PC-9 (cell line): ENCODE data around the gene ANKRD6. TPM values are rescaled to one million over a fixed set of nuclear protein-coding genes. Genes with fewer than 3 reads are reported as not detected.

Source experiments
- BruUV-seq: library from RNA; stranded (reverse); fragments of 400-500 nt; replicated peaks from 2 replicates; lab custom pipeline; 2021; lab: Mats Ljungman, UMichigan
- CTCF ChIA-PET: fragments of 300-600 bp; sonication (Branson Sonifier 250); formaldehyde crosslinking; loops from one replicate; lab custom pipeline; 2022; ENCODE audit warnings: antibody characterized with exemption; lab: Charles Lee
- POLR2A ChIA-PET: fragments of 300-600 bp; sonication (Branson Sonifier 250); formaldehyde crosslinking; loops from one replicate; lab custom pipeline; 2022; ENCODE audit warnings: antibody characterized with exemption; ENCODE audit not compliant: unreplicated experiment; lab: Charles Lee
- DNase-seq, 2 experiments: peaks; one replicate each; pipeline versions ENCODE4 v3.0.0 to v3.0.0-alpha.2; 2015 to 2022; ENCODE audit warnings: mixed read lengths in 1 of 2
- H2AFZ ChIP-seq: fragments of 200-600 bp; sonication (generic); 2 replicates; pipeline ENCODE4 v1.8.1; 2017; ENCODE audit warnings: antibody characterized with exemption
- H3F3A ChIP-seq: fragments of 200-600 bp; sonication (generic); 2 replicates; pipeline ENCODE4 v1.8.1; 2017; ENCODE audit warnings: antibody characterized with exemption, mild to moderate bottlenecking, low read depth; ENCODE audit not compliant: insufficient read depth
- H3K27ac ChIP-seq: fragments of 200-600 bp; sonication (generic); 2 replicates; pipeline ENCODE4 v1.6.1; 2016; ENCODE audit warnings: mixed run types
- H3K27me3 ChIP-seq: fragments of 200-600 bp; sonication (generic); 2 replicates; pipeline ENCODE4 v1.6.1; 2016; ENCODE audit warnings: low read depth, mixed run types; ENCODE audit not compliant: insufficient read depth
- H3K36me3 ChIP-seq: fragments of 200-600 bp; sonication (generic); 2 replicates; pipeline ENCODE4 v1.6.1; 2016; ENCODE audit warnings: low read depth, mixed run types
- H3K4me1 ChIP-seq: fragments of 200-600 bp; sonication (generic); replicated peaks from 2 replicates; pipeline ENCODE4 v1.6.1; 2016; ENCODE audit warnings: mixed run types; ENCODE audit not compliant: insufficient read depth
- H3K4me2 ChIP-seq: fragments of 200-600 bp; sonication (generic); 2 replicates; pipeline ENCODE4 v1.6.1; 2017; ENCODE audit warnings: mixed run types
- H3K4me3 ChIP-seq: fragments of 200-600 bp; sonication (generic); 2 replicates; pipeline ENCODE4 v1.6.1; 2016; ENCODE audit warnings: mixed run types
- H3K79me2 ChIP-seq: fragments of 200-600 bp; sonication (generic); 2 replicates; pipeline ENCODE4 v1.6.1; 2017; ENCODE audit warnings: low read depth, mixed run types
- H3K9me2 ChIP-seq: fragments of 200-600 bp; sonication (generic); 2 replicates; pipeline ENCODE4 v1.8.1; 2017; ENCODE audit warnings: mild to moderate bottlenecking; ENCODE audit not compliant: insufficient read depth
- H3K9me3 ChIP-seq: fragments of 200-600 bp; sonication (generic); 2 replicates; pipeline ENCODE4 v1.8.1; 2016; ENCODE audit warnings: low read depth; ENCODE audit not compliant: insufficient read depth
- H4K20me1 ChIP-seq: fragments of 200-600 bp; sonication (generic); 2 replicates; pipeline ENCODE4 v1.8.1; 2017; ENCODE audit not compliant: insufficient read depth
- CTCF ChIP-seq: fragments of 200-600 bp; sonication (generic); conservative IDR thresholded peaks from 2 replicates; pipeline ENCODE4 v1.6.1; 2017; ENCODE audit warnings: mixed run types, antibody characterized with exemption, mild to moderate bottlenecking, moderate library complexity
- EZH2 ChIP-seq: fragments of 200-600 bp; sonication (generic); IDR thresholded peaks from 2 replicates; pipeline ENCODE4 v1.8.0; 2017; ENCODE audit warnings: antibody characterized with exemption, low read depth
- intact Hi-C: fragments of 100-400 bp; cut with micrococcal nuclease; formaldehyde crosslinking; loops from one replicate; pipeline ENCODE4 v1.10.0; 2022; ENCODE audit not compliant: unreplicated experiment
- total RNA-seq: library from RNA; stranded (reverse); gene quantifications from 2 replicates; pipeline ENCODE4 v1.2.3, GENCODE V29; 2021

Gene ANKRD6
- total RNA-seq, 1 experiment from 2014 or later: 1.8 TPM

- no peak overlapping the region for H3K27ac ChIP-seq
- intact Hi-C loops: no loop called here
- no peaks in the 10 kb centered on the region for H3K27me3 ChIP-seq
- H3K79me2 ChIP-seq: no peaks in the 10 kb centered on the region
- BruUV-seq: no TSS peak
- TF ChIP-seq EZH2 (no peak), CTCF (no peak)
- H3K4me1 ChIP-seq: no peaks in the 10 kb centered on the region
- no peaks in the 10 kb centered on the region for H3K9me2 ChIP-seq
- H3K36me3 ChIP-seq: no peaks in the 10 kb centered on the region
- H3K4me2 ChIP-seq: no peak overlapping the region
- no peaks in the 10 kb centered on the region for H4K20me1 ChIP-seq
- H3K4me3 ChIP-seq: no peak overlapping the region
- POLR2A ChIA-PET: interaction anchor here (0.5 kb wide), 1 partner anchor 265 kb away, joined by 9 read pairs; no protein-coding TSS in a partner anchor
- no peaks in the 10 kb centered on the region for H3K9me3 ChIP-seq
- no peaks in the 10 kb centered on the region for H3F3A ChIP-seq
- no peak overlapping the region for H2AFZ ChIP-seq
- no peak for DNase-seq
- CTCF ChIA-PET: no interaction called here
These were observed 134.1 kb downstream of the ANKRD6 start for GRCh38 chr6:89566930-89567629.

GRCh38 chr6:89567630-89568390, 134.9 kb downstream of the ANKRD6 start:
- no peaks in the 10 kb centered on the region for H3K36me3 ChIP-seq
- no peak for DNase-seq
- no peaks in the 10 kb centered on the region for H4K20me1 ChIP-seq
- H3F3A ChIP-seq: no peaks in the 10 kb centered on the region
- CTCF ChIA-PET: no interaction called here
- no peaks in the 10 kb centered on the region for H3K79me2 ChIP-seq
- POLR2A ChIA-PET: interaction anchor here (0.5 kb wide), 1 partner anchor 264 kb away, joined by 9 read pairs; no protein-coding TSS in a partner anchor
- no peak overlapping the region for H3K4me2 ChIP-seq
- no peak overlapping the region for H3K27ac ChIP-seq
- no peaks in the 10 kb centered on the region for H3K4me1 ChIP-seq
- no peaks in the 10 kb centered on the region for H3K9me3 ChIP-seq
- intact Hi-C loops: no loop called here
- H3K9me2 ChIP-seq: no peaks in the 10 kb centered on the region
- H3K4me3 ChIP-seq: no peak overlapping the region
- no TSS peak for BruUV-seq
- H3K27me3 ChIP-seq: no peaks in the 10 kb centered on the region
- H2AFZ ChIP-seq: no peak overlapping the region
- TF ChIP-seq EZH2 (no peak), CTCF (no peak)

GRCh38 chr6:89574910-89575561, 142.1 kb downstream of the ANKRD6 start:
- Histone ChIP-seq H3K9me2 (no peaks in the 10 kb centered on the region), H3K4me3 (no peak overlapping the region), H3F3A (no peaks in the 10 kb centered on the region), H4K20me1 (no peaks in the 10 kb centered on the region), H3K4me2 (no peak overlapping the region), H3K27ac (no peak overlapping the region), H3K27me3 (no peaks in the 10 kb centered on the region), H3K4me1 (no peaks in the 10 kb centered on the region), H3K36me3 (no peaks in the 10 kb centered on the region), H3K9me3 (no peaks in the 10 kb centered on the region), H2AFZ (no peak overlapping the region), H3K79me2 (no peaks in the 10 kb centered on the region)
- peak; percentile 11 to 54 for DNase-seq
- intact Hi-C loops: no loop called here
- ChIA-PET POLR2A (interaction anchor here (0.5 kb wide), 1 partner anchor 25 kb away, joined by 3 read pairs; no protein-coding TSS in a partner anchor), CTCF (no interaction called here)
- no TSS peak for BruUV-seq
- TF ChIP-seq EZH2: no peak
- TF ChIP-seq CTCF: no peak
